Measurements from ENCODE around the gene SH3BP4. TPM values are rescaled to one million over a fixed set of nuclear protein-coding genes. Genes with fewer than 3 reads are reported as not detected.

Gene SH3BP4
- total RNA-seq, 1 donor from 2014 or later = 37.1 TPM

DNA sequence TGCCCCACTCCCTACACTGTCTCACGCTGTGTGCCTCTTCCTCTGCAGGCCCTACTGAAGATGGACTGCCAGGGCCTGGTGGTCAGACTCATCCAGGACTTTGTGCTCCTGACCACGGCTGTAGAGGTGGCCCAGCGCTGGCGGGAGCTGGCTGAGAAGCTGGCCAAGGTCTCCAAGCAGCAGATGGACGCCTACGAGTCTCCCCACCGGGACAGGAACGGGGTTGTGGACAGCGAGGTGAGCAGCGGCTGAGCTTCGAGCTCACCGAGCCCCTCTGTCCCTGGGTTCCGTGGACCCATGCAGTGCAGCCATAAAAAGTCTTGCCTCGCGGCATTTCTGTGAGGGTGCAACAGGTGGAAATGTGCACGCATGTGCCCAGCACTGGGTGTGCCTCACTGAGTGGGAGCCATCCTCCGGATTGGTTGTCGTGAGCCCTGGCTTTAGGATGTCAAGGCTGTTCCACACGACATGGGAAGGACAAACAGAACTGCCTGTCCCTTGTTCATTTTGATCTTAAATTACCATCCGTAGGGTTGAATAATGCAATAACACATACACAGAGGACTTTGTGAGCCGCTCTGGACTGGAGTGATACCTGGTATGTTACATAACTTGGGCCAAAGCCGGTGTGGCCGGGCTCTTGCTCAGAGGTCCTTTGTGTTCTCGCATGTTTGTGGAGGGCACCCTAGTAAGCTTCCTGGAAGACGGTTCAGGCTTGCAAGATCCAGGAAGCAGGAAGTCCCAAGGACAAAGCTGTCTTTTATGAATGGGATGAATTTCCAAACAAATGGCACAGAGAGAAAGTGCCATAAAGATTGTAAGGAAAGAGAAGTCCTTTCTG lies 100.9 kb downstream of the SH3BP4 start:
- no peaks in the 10 kb centered on the region for H3K9me3 Mint-ChIP-seq
- H3K27me3 Mint-ChIP-seq (ENCODE audit: low read depth) = no peaks in the 10 kb centered on the region
- H3K27ac Mint-ChIP-seq (ENCODE audit: unreplicated experiment) = no peak overlapping the region
- TF ChIP-seq, protein P1, sequence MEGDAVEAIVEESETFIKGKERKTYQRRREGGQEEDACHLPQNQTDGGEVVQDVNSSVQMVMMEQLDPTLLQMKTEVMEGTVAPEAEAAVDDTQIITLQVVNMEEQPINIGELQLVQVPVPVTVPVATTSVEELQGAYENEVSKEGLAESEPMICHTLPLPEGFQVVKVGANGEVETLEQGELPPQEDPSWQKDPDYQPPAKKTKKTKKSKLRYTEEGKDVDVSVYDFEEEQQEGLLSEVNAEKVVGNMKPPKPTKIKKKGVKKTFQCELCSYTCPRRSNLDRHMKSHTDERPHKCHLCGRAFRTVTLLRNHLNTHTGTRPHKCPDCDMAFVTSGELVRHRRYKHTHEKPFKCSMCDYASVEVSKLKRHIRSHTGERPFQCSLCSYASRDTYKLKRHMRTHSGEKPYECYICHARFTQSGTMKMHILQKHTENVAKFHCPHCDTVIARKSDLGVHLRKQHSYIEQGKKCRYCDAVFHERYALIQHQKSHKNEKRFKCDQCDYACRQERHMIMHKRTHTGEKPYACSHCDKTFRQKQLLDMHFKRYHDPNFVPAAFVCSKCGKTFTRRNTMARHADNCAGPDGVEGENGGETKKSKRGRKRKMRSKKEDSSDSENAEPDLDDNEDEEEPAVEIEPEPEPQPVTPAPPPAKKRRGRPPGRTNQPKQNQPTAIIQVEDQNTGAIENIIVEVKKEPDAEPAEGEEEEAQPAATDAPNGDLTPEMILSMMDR (conservative IDR thresholded peaks at IDR 0.05) = no peak
- H3K4me1 Mint-ChIP-seq = peaks cover 38% of the 10 kb centered on the region
- H3K36me3 Mint-ChIP-seq (ENCODE audit: low read depth) = peaks cover 15% of the 10 kb centered on the region
- no peak overlapping the region for H3K4me3 Mint-ChIP-seq
- DNase-seq (ENCODE audit: low read depth, low spot score) = no peak

DNA sequence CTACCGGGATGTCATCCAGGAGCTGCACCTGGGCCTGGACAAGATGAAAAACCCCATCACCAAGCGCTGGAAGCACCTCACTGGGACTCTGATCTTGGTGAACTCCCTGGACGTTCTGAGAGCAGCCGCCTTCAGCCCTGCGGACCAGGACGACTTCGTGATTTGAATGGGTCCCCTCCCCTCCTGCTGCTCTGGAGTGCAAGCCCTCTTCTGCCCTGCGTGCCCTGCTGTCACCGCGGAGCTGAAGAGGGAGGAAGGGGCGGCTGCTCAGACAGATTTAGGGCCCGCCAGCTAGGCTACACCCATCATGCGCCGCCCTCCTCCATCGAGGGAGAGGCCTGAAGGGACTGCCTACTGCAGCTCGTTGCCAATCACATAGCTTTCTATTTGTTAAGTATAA lies 101.8 kb downstream of the SH3BP4 start:
- TF ChIP-seq, protein P1 (conservative IDR thresholded peaks at IDR 0.05) = no peak
- H3K4me1 Mint-ChIP-seq = peaks cover 39% of the 10 kb centered on the region

DNA sequence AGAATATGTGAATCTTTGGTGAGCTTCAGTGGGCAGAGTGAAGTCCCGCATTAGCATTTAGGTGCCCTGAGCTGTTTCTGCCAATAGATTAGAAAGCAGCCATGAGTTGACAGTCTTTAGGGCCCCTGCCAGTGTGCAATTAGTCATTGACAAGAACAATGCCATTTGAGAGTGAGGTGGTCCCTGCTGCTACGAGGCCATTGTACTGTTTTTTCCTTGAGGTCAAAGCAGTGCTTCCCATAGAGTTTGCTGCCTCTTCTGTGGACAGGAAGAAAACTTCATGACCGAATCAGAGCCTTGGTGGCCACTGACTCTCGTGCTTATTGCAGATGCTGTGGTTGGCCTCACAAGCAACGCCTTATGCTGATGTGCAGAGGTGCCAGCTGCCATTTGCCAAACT lies 102.7 kb downstream of the SH3BP4 start:
- Mint-ChIP-seq H3K27ac (ENCODE audit: unreplicated experiment) (no peak overlapping the region), H3K9me3 (no peaks in the 10 kb centered on the region), H3K27me3 (ENCODE audit: low read depth) (no peaks in the 10 kb centered on the region), H3K4me1 (peaks cover 39% of the 10 kb centered on the region), H3K4me3 (no peak overlapping the region), H3K36me3 (ENCODE audit: low read depth) (peaks cover 17% of the 10 kb centered on the region)
- TF ChIP-seq, protein P1 (conservative IDR thresholded peaks at IDR 0.05) = no peak
- DNase-seq (ENCODE audit: low read depth, low spot score) = no peak

More for the DNA sequence above, 101.8 kb downstream of the SH3BP4 start:
- peaks cover 15% of the 10 kb centered on the region for H3K36me3 Mint-ChIP-seq (ENCODE audit: low read depth)
- no peak overlapping the region for H3K4me3 Mint-ChIP-seq
- no peaks in the 10 kb centered on the region for H3K27me3 Mint-ChIP-seq (ENCODE audit: low read depth)
- no peak for DNase-seq (ENCODE audit: low read depth, low spot score)
- H3K27ac Mint-ChIP-seq (ENCODE audit: unreplicated experiment) = no peak overlapping the region
- no peaks in the 10 kb centered on the region for H3K9me3 Mint-ChIP-seq

DNA sequence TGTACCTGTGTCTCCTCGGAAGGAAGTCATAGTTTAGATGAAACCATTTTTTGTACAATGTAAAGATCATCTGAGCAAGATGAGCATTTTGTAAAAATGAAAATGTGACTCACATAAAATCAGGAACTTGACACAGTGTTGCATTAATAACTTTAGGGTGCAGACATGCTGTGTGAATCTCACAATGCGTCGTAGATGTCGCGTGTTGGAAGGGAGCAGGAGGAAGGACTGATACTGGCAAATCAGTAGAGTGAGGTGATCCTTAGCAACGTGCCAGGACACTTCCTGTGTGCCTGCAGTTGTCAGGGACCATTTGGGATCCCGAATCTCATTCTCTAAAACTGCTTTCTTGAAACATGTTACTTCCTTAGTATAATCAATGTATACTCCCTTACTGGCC lies 103.1 kb downstream of the SH3BP4 start:
- TF ChIP-seq, protein P1 (conservative IDR thresholded peaks at IDR 0.05) = no peak
- Mint-ChIP-seq H3K4me1 (peaks cover 39% of the 10 kb centered on the region), H3K4me3 (no peak overlapping the region), H3K27ac (ENCODE audit: unreplicated experiment) (no peak overlapping the region), H3K36me3 (ENCODE audit: low read depth) (peaks cover 17% of the 10 kb centered on the region), H3K9me3 (no peaks in the 10 kb centered on the region), H3K27me3 (ENCODE audit: low read depth) (no peaks in the 10 kb centered on the region)
- no peak for DNase-seq (ENCODE audit: low read depth, low spot score)

DNA sequence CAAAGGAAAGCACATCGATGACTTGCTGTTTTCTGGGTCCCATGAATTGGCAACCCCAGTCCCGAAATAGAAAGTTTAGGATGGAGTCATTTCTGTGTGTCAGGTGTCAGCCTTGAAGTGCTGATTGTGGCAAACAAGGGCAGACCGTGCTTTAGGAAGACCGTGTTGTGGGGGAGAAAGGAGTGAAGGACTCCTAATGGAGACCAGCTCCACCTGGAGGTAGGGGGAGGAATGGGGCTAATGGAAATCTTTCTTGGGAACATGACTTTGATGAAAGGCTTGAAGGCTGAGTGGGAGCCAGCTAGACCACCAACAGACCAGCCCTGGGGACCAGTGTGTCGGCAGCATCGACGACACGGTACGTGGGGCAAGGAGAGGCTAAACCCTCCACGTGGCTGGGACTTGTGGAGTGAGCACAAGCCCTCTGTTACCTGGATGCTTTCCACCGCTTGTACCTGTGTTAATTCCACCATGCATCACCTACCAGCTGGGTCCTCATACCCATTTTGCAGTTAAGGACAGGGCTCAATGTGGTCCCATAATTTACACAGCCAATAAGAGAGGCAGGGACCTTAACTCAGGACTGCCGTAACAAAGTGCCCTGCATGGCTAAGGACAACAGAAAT lies 104.2 kb downstream of the SH3BP4 start:
- Mint-ChIP-seq H3K36me3 (ENCODE audit: low read depth) (peaks cover 17% of the 10 kb centered on the region), H3K27ac (ENCODE audit: unreplicated experiment) (no peak overlapping the region), H3K9me3 (no peaks in the 10 kb centered on the region), H3K27me3 (ENCODE audit: low read depth) (no peaks in the 10 kb centered on the region), H3K4me3 (no peak overlapping the region), H3K4me1 (peaks cover 37% of the 10 kb centered on the region)
- DNase-seq (ENCODE audit: low read depth, low spot score) = no peak
- TF ChIP-seq, protein P1 (conservative IDR thresholded peaks at IDR 0.05) = peak; percentile 54

Data from neural crest cell (in vitro differentiated cells).